ENCODE results near the gene UBE2J2. TPM values are rescaled to one million over a fixed set of nuclear protein-coding genes. Genes with fewer than 3 reads are reported as not detected.
"Not testable (repeated sequence)": the region's sequence is repeated elsewhere in the genome, so short reads cannot be mapped to it uniquely, and the experiment has no call there.

The UBE2J2 gene
- total RNA-seq, 1 donor from 2014 or later: 56.7 TPM

DNA sequence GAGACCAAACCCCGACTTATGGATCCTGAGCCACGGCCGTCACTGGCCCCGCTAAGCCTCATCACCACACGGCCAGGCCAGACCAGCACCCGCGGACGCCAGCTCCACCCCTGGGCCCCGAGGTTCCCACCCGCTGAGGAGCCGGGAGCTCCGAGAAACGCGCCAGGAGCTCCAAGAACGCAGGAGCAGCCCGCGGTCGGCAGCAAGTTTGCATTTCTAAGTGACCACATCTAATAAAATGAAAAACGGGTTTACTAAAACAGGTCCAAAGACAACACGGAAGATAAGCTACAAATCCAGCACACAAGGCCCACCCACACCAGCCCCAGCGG lies 19.0 kb downstream of the UBE2J2 start:
- DNase-seq (ENCODE audit: extremely low spot score in 2 of 2): no peak
- Histone ChIP-seq H3K4me1 (no peaks in the 10 kb centered on the region), H3K27ac (no peak overlapping the region), H3K4me3 (no peak overlapping the region), H3K9me3 (no peaks in the 10 kb centered on the region), H3K27me3 (no peaks in the 10 kb centered on the region), H3K36me3 (peaks cover 0 to 36% of the 10 kb centered on the region in 2 donors)
- intact Hi-C loops (cut with DNase I): no loop called here
- TF ChIP-seq POLR2AphosphoS5 (IDR thresholded peaks at IDR 0.05; ENCODE audit: insufficient read depth in 1 of 2, low read depth in 1 of 2) (no peak), POLR2A (IDR thresholded peaks at IDR 0.05) (no peak)
- TF ChIP-seq, protein P1, sequence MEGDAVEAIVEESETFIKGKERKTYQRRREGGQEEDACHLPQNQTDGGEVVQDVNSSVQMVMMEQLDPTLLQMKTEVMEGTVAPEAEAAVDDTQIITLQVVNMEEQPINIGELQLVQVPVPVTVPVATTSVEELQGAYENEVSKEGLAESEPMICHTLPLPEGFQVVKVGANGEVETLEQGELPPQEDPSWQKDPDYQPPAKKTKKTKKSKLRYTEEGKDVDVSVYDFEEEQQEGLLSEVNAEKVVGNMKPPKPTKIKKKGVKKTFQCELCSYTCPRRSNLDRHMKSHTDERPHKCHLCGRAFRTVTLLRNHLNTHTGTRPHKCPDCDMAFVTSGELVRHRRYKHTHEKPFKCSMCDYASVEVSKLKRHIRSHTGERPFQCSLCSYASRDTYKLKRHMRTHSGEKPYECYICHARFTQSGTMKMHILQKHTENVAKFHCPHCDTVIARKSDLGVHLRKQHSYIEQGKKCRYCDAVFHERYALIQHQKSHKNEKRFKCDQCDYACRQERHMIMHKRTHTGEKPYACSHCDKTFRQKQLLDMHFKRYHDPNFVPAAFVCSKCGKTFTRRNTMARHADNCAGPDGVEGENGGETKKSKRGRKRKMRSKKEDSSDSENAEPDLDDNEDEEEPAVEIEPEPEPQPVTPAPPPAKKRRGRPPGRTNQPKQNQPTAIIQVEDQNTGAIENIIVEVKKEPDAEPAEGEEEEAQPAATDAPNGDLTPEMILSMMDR (IDR thresholded peaks at IDR 0.05): no peak

GRCh38 chr1:1253972-1254666 lies 19.5 kb downstream of the UBE2J2 start:
- TF ChIP-seq, protein P1 (IDR thresholded peaks at IDR 0.05): no peak
- TF ChIP-seq POLR2A (IDR thresholded peaks at IDR 0.05) (no peak), POLR2AphosphoS5 (IDR thresholded peaks at IDR 0.05; ENCODE audit: insufficient read depth in 1 of 2, low read depth in 1 of 2) (no peak)
- Histone ChIP-seq H3K4me1 (no peaks in the 10 kb centered on the region), H3K27ac (no peak overlapping the region), H3K4me3 (no peak overlapping the region), H3K9me3 (no peaks in the 10 kb centered on the region), H3K27me3 (no peaks in the 10 kb centered on the region), H3K36me3 (peaks cover 0 to 36% of the 10 kb centered on the region in 2 donors)
- intact Hi-C loops (cut with DNase I): no loop called here
- DNase-seq (ENCODE audit: extremely low spot score in 2 of 2): no peak

DNA sequence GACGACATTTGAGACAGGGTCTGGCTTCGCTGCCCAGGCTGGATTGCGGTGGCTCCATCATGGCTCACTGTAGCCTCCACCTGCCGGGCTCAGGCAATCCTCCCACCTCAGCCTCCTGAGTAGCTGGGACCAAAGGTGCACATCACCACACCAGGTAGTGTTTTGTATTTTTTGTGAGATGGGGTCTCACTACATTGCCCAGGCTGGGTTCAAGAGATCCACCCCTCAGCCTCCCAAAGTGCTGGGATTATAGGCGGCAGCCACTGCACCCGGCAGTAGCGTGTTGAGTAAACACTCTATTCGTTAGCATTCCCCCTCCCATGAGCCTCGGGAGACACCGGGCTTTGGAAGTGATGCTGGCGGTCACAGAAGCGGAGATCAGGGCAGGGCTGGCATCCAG lies 20.3 kb downstream of the UBE2J2 start:
- Histone ChIP-seq H3K27me3 (no peaks in the 10 kb centered on the region), H3K36me3 (peaks cover 0 to 36% of the 10 kb centered on the region in 2 donors), H3K4me1 (no peaks in the 10 kb centered on the region), H3K4me3 (no peak overlapping the region), H3K27ac (no peak overlapping the region), H3K9me3 (no peaks in the 10 kb centered on the region)
- no peak for DNase-seq (ENCODE audit: extremely low spot score in 2 of 2)
- intact Hi-C loops (cut with DNase I): no loop called here
- TF ChIP-seq POLR2AphosphoS5 (IDR thresholded peaks at IDR 0.05; ENCODE audit: insufficient read depth in 1 of 2, low read depth in 1 of 2): no peak
- no peak for TF ChIP-seq POLR2A (IDR thresholded peaks at IDR 0.05)
- TF ChIP-seq, protein P1 (IDR thresholded peaks at IDR 0.05): no peak

- Histone ChIP-seq H3K36me3 (peaks cover 0 to 27% of the 10 kb centered on the region in 2 donors), H3K4me1 (peaks cover 10% of the 10 kb centered on the region), H3K9me3 (no peaks in the 10 kb centered on the region), H3K4me3 (no peak overlapping the region), H3K27me3 (no peaks in the 10 kb centered on the region), H3K27ac (no peak overlapping the region)
- intact Hi-C loops (cut with DNase I): no loop called here
- TF ChIP-seq POLR2AphosphoS5 (IDR thresholded peaks at IDR 0.05; ENCODE audit: insufficient read depth in 1 of 2, low read depth in 1 of 2) (no peak), POLR2A (IDR thresholded peaks at IDR 0.05) (no peak)
- TF ChIP-seq, protein P1 (IDR thresholded peaks at IDR 0.05): no peak
- DNase-seq (ENCODE audit: extremely low spot score in 2 of 2): no peak
These were observed 22.8 kb downstream of the UBE2J2 start for GRCh38 chr1:1250786-1251284.

- H3K36me3 ChIP-seq; H3K9me3 ChIP-seq; H3K27ac ChIP-seq; DNase-seq (ENCODE audit: extremely low spot score in 2 of 2); H3K4me3 ChIP-seq; H3K27me3 ChIP-seq; intact Hi-C loops (cut with DNase I): not testable (repeated sequence)
- peaks cover 10% of the 10 kb centered on the region for H3K4me1 ChIP-seq
These were observed 25.4 kb downstream of the UBE2J2 start for GRCh38 chr1:1248009-1248913.
